MM.1S (cell line): ENCODE results near the gene ARAP2.

Experiments used
- DNase-seq: peaks from one replicate; pipeline ENCODE4 v3.0.0-alpha.2; 2015
- H2AFZ ChIP-seq: fragments of 300-600 bp; sonication (generic); 2 replicates; pipeline ENCODE4 v1.6.0; 2016; ENCODE audit warnings: antibody characterized with exemption, low read length
- H3F3A ChIP-seq: fragments of 300-600 bp; sonication (generic); 2 replicates; pipeline ENCODE4 v1.6.1; 2016; ENCODE audit warnings: mild to moderate bottlenecking, antibody characterized with exemption, low read length, moderate library complexity, mixed read lengths; ENCODE audit not compliant: insufficient read depth
- H3K27ac ChIP-seq: fragments of 300-600 bp; sonication (generic); 2 replicates; pipeline ENCODE4 v1.5.1; 2016; ENCODE audit warnings: mild to moderate bottlenecking, low read length
- H3K27me3 ChIP-seq: fragments of 300-600 bp; sonication (generic); replicated peaks from 2 replicates; pipeline ENCODE4 v1.6.0; 2016; ENCODE audit warnings: low read length; ENCODE audit not compliant: insufficient read depth
- H3K36me3 ChIP-seq: fragments of 300-600 bp; sonication (generic); replicated peaks from 2 replicates; pipeline ENCODE4 v1.6.1; 2016; ENCODE audit warnings: mild to moderate bottlenecking, low read length, mixed read lengths; ENCODE audit not compliant: insufficient read depth
- H3K4me1 ChIP-seq: fragments of 300-600 bp; sonication (generic); 2 replicates; pipeline ENCODE4 v1.6.1; 2016; ENCODE audit warnings: low read length, mixed read lengths
- H3K4me2 ChIP-seq: fragments of 300-600 bp; sonication (generic); 2 replicates; pipeline ENCODE4 v1.6.0; 2016; ENCODE audit warnings: low read depth, low read length
- H3K4me3 ChIP-seq: fragments of 300-600 bp; sonication (generic); 2 replicates; pipeline ENCODE4 v1.5.1; 2016; ENCODE audit warnings: low read length, mixed read lengths
- H3K79me2 ChIP-seq: fragments of 300-600 bp; sonication (generic); 2 replicates; pipeline ENCODE4 v1.6.1; 2016; ENCODE audit warnings: mixed run types, low read length, mixed read lengths
- H3K9ac ChIP-seq: fragments of 300-600 bp; sonication (generic); 2 replicates; pipeline ENCODE4 v1.6.1; 2016; ENCODE audit warnings: low read length, mixed read lengths
- H3K9me2 ChIP-seq: fragments of 300-600 bp; sonication (generic); replicated peaks from 2 replicates; pipeline ENCODE4 v1.6.1; 2016; ENCODE audit warnings: mild to moderate bottlenecking, low read length, mixed read lengths; ENCODE audit not compliant: insufficient read depth
- H3K9me3 ChIP-seq: fragments of 300-600 bp; sonication (generic); replicated peaks from 2 replicates; pipeline ENCODE4 v1.6.1; 2016; ENCODE audit warnings: mild to moderate bottlenecking, low read length, mixed read lengths; ENCODE audit not compliant: insufficient read depth
- H4K20me1 ChIP-seq: fragments of 300-600 bp; sonication (generic); 2 replicates; pipeline ENCODE4 v1.6.1; 2016; ENCODE audit warnings: mild to moderate bottlenecking, low read length, moderate library complexity, mixed read lengths; ENCODE audit not compliant: insufficient read depth
- EZH2 ChIP-seq: fragments of 300-600 bp; sonication (generic); optimal IDR thresholded peaks from 2 replicates; pipeline ENCODE3; 2017; ENCODE audit warnings: low read depth, mild to moderate bottlenecking, antibody characterized with exemption, low read length, mixed read lengths
- EZH2phosphoT487 ChIP-seq: fragments of 300-600 bp; sonication (generic); IDR thresholded peaks from 2 replicates; pipeline ENCODE4 v1.6.1; 2018; ENCODE audit warnings: antibody characterized with exemption, low read length
- TF ChIP-seq, protein P1 (sequence below): fragments of 300-600 bp; sonication (generic); IDR thresholded peaks from 2 replicates; pipeline ENCODE4 v1.5.1; 2016; ENCODE audit warnings: antibody characterized with exemption, low read length, mixed read lengths

Gene ARAP2

DNA sequence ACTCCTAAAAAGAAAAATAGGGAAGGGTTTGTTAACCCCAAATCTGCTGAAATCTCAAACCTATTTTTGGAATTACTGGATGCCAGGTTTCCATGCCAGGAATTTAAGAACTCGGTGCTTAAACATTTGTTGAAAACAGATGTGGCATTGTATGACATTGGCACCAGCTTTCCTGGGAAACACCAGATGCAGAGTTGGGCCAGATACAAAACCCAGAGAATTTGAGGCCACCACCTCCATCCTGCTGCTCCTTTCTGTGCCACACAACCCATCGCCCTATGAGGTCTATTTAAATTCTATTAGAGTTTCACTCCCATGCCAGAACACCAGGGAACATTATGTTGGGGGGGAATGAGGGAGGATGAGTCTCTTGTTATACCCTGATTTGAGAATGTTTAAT is 71.7 kb downstream of the ARAP2 start:
- H3F3A ChIP-seq: no peaks in the 10 kb centered on the region
- H3K9me2 ChIP-seq: no peaks in the 10 kb centered on the region
- H2AFZ ChIP-seq: no peak overlapping the region
- no peak overlapping the region for H3K9ac ChIP-seq
- no peaks in the 10 kb centered on the region for H3K4me1 ChIP-seq
- H3K9me3 ChIP-seq: no peaks in the 10 kb centered on the region
- H3K27me3 ChIP-seq: no peaks in the 10 kb centered on the region
- no peak for DNase-seq
- H4K20me1 ChIP-seq: no peaks in the 10 kb centered on the region
- no peaks in the 10 kb centered on the region for H3K79me2 ChIP-seq
- no peak overlapping the region for H3K27ac ChIP-seq
- TF ChIP-seq, protein P1, sequence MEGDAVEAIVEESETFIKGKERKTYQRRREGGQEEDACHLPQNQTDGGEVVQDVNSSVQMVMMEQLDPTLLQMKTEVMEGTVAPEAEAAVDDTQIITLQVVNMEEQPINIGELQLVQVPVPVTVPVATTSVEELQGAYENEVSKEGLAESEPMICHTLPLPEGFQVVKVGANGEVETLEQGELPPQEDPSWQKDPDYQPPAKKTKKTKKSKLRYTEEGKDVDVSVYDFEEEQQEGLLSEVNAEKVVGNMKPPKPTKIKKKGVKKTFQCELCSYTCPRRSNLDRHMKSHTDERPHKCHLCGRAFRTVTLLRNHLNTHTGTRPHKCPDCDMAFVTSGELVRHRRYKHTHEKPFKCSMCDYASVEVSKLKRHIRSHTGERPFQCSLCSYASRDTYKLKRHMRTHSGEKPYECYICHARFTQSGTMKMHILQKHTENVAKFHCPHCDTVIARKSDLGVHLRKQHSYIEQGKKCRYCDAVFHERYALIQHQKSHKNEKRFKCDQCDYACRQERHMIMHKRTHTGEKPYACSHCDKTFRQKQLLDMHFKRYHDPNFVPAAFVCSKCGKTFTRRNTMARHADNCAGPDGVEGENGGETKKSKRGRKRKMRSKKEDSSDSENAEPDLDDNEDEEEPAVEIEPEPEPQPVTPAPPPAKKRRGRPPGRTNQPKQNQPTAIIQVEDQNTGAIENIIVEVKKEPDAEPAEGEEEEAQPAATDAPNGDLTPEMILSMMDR: no peak
- TF ChIP-seq EZH2 (no peak), EZH2phosphoT487 (no peak)
- no peaks in the 10 kb centered on the region for H3K36me3 ChIP-seq
- H3K4me2 ChIP-seq: no peak overlapping the region
- H3K4me3 ChIP-seq: no peak overlapping the region

DNA sequence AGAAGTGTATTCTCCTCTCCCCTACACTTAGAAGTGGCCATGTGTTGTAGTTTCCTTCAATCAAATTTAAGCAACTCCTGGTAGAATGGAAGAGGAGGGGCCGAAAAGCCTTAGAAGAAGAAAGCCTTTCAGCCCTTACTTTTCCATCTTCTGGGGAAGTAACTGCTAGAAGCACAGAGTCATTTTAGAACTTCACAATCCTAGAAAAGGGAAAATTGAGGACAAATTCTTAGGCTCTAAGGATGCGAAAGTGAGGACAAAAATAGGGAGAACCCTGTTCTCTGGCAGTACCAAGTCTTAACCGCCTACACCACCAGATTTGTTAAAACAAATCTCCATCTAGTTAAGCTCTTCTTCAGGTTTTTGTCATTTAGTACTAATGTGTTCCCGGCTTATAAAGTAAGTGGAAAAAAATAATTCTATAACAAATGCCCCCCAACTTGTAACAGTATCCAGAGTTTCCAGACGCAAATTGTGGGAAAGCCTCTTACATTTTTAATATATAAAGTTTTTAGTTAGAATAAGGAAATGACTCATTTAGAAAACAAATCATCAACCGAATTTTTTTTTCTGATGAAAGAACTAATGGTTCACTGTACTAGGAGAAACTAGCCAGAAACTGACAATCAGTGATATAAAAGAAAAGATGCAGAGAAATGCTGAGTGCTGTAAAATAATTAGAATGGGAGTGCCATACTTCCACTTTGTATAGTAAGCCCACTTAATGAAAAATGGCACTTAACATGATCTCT is 76.0 kb downstream of the ARAP2 start:
- no peaks in the 10 kb centered on the region for H3K27me3 ChIP-seq
- H3K9me3 ChIP-seq: no peaks in the 10 kb centered on the region
- no peak overlapping the region for H3K4me3 ChIP-seq
- no peak overlapping the region for H3K27ac ChIP-seq
- H2AFZ ChIP-seq: no peak overlapping the region
- no peaks in the 10 kb centered on the region for H3K36me3 ChIP-seq
- no peak overlapping the region for H3K9ac ChIP-seq
- H3K79me2 ChIP-seq: no peaks in the 10 kb centered on the region
- DNase-seq: no peak
- TF ChIP-seq EZH2phosphoT487 (no peak), EZH2 (no peak)
- TF ChIP-seq, protein P1: no peak
- H3K4me2 ChIP-seq: no peak overlapping the region
- H3K4me1 ChIP-seq: peaks cover 5% of the 10 kb centered on the region; the same call in 1 of the 2 replicates
- no peaks in the 10 kb centered on the region for H3F3A ChIP-seq
- H3K9me2 ChIP-seq: no peaks in the 10 kb centered on the region
- H4K20me1 ChIP-seq: no peaks in the 10 kb centered on the region

DNA sequence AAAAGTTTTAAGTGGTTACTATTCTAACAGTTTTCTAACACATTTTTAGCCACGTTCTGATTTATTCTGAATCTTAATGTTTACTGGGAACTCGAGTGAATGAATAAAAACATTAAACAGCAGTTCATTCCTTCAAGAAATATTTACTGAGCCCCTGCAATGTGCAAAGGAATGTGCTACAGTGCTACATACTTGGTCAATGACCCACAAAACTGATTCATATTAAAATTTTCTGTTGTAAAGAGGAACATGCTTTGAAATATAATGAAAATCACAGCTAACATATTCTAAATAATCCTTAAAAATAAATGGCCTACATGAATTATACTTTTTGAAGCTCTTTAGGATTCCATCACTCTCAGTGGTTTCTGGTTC is 78.7 kb downstream of the ARAP2 start:
- no peak overlapping the region for H3K4me2 ChIP-seq
- no peak overlapping the region for H3K27ac ChIP-seq
- TF ChIP-seq EZH2phosphoT487: no peak
- TF ChIP-seq, protein P1: no peak
- H3K4me1 ChIP-seq: peaks cover 5% of the 10 kb centered on the region; the same call in 1 of the 2 replicates
- H4K20me1 ChIP-seq: no peaks in the 10 kb centered on the region
- no peaks in the 10 kb centered on the region for H3K9me3 ChIP-seq
- no peaks in the 10 kb centered on the region for H3F3A ChIP-seq
- H3K79me2 ChIP-seq: no peaks in the 10 kb centered on the region
- no peak overlapping the region for H3K4me3 ChIP-seq
- no peak overlapping the region for H3K9ac ChIP-seq
- no peaks in the 10 kb centered on the region for H3K27me3 ChIP-seq
- no peaks in the 10 kb centered on the region for H3K36me3 ChIP-seq
- no peaks in the 10 kb centered on the region for H3K9me2 ChIP-seq
- H2AFZ ChIP-seq: no peak overlapping the region
- DNase-seq: no peak
